Astrocyte (in vitro differentiated cells and primary cell): ENCODE results near the gene GREB1L. TPM values are rescaled to one million over a fixed set of nuclear protein-coding genes. Genes with fewer than 3 reads are reported as not detected.

ENCODE experiments used
- DNase-seq: peaks from one replicate; pipeline ENCODE4 v3.0.0-alpha.2; 2010; ENCODE audit warnings: low read depth
- FAIRE-seq: peaks from 2 replicates; lab custom pipeline; 2011; peaks lifted over from hg19 to GRCh38; lab: Jason Lieb, UNC
- H2AFZ ChIP-seq: 2 replicates; pipeline ENCODE4 v1.6.0; 2012; ENCODE audit warnings: low read depth, low read length, inconsistent platforms
- H3K27ac ChIP-seq: 2 replicates; pipeline ENCODE4 v1.5.1; 2011; ENCODE audit warnings: low read depth, low read length, inconsistent platforms
- H3K27me3 ChIP-seq: 2 replicates; pipeline ENCODE4 v1.6.0; 2011; ENCODE audit warnings: low read length, inconsistent platforms; ENCODE audit not compliant: insufficient read depth
- H3K36me3 ChIP-seq: 2 replicates; pipeline ENCODE4 v1.5.1; 2011; ENCODE audit warnings: low read length, inconsistent platforms; ENCODE audit not compliant: insufficient read depth
- H3K4me1 ChIP-seq: 2 replicates; pipeline ENCODE4 v1.5.1; 2011; ENCODE audit warnings: low read length, inconsistent platforms; ENCODE audit not compliant: insufficient read depth
- H3K4me2 ChIP-seq: 2 replicates; pipeline ENCODE4 v1.6.0; 2012; ENCODE audit warnings: low read length, inconsistent platforms
- H3K4me3 ChIP-seq: 2 replicates; pipeline ENCODE4 v1.5.1; 2011; ENCODE audit warnings: low read depth, mild to moderate bottlenecking, low read length, inconsistent platforms; ENCODE audit not compliant: insufficient read depth
- H3K79me2 ChIP-seq: 2 replicates; pipeline ENCODE4 v1.6.0; 2012; ENCODE audit warnings: mild to moderate bottlenecking, low read length, inconsistent platforms; ENCODE audit not compliant: insufficient read depth
- H3K9ac ChIP-seq: 2 replicates; pipeline ENCODE4 v1.6.0; 2012; ENCODE audit warnings: mild to moderate bottlenecking, low read length, inconsistent platforms
- H3K9me3 ChIP-seq: 2 replicates; pipeline ENCODE4 v1.5.1; 2012; ENCODE audit warnings: low read depth, mild to moderate bottlenecking, low read length, inconsistent platforms; ENCODE audit not compliant: insufficient read depth
- H4K20me1 ChIP-seq: 2 replicates; pipeline ENCODE4 v1.6.0; 2012; ENCODE audit warnings: low read length, inconsistent platforms; ENCODE audit not compliant: insufficient read depth
- H3K27ac Mint-ChIP-seq: one replicate; pipeline ENCODE4 v1.8.0; 2021; ENCODE audit warnings: mild to moderate bottlenecking, mixed read lengths; ENCODE audit not compliant: unreplicated experiment
- H3K27me3 Mint-ChIP-seq: one replicate; pipeline ENCODE4 v1.8.0; 2021; ENCODE audit warnings: low read depth, mixed read lengths; ENCODE audit not compliant: unreplicated experiment
- H3K36me3 Mint-ChIP-seq: one replicate; pipeline ENCODE4 v1.8.0; 2021; ENCODE audit warnings: low read depth, mixed read lengths; ENCODE audit not compliant: unreplicated experiment
- H3K4me1 Mint-ChIP-seq: one replicate; pipeline ENCODE4 v1.8.0; 2021; ENCODE audit warnings: low read depth, mixed read lengths; ENCODE audit not compliant: unreplicated experiment
- H3K4me3 Mint-ChIP-seq: one replicate; pipeline ENCODE4 v1.8.0; 2021; ENCODE audit warnings: mild to moderate bottlenecking, moderate library complexity, mixed read lengths; ENCODE audit not compliant: unreplicated experiment
- H3K9me3 Mint-ChIP-seq: one replicate; pipeline ENCODE4 v1.8.0; 2021; ENCODE audit warnings: mild to moderate bottlenecking, mixed read lengths; ENCODE audit not compliant: unreplicated experiment
- CTCF ChIP-seq: IDR thresholded peaks from 2 replicates; pipeline ENCODE4 v1.5.1; 2011; ENCODE audit warnings: low read depth, mild to moderate bottlenecking, inconsistent platforms, low read length, moderate library complexity; ENCODE audit not compliant: insufficient read depth
- EZH2 ChIP-seq: IDR thresholded peaks from 2 replicates; pipeline ENCODE4 v1.6.1; 2012; ENCODE audit warnings: mild to moderate bottlenecking, low read length, inconsistent platforms; ENCODE audit not compliant: insufficient read depth
- total RNA-seq: library from RNA; stranded (reverse); gene quantifications from 2 replicates; pipeline ENCODE4 v1.2.1, GENCODE V29; 2021

Gene GREB1L
- total RNA-seq, 1 donor from 2014 or later, result 16.2 TPM

GRCh38 chr18:21489119-21489750, 247.2 kb downstream of the GREB1L start:
- Histone ChIP-seq H2AFZ (no peak overlapping the region), H3K4me3 (no peak overlapping the region), H3K27ac (no peak overlapping the region), H3K79me2 (no peaks in the 10 kb centered on the region), H4K20me1 (no peaks in the 10 kb centered on the region), H3K36me3 (no peaks in the 10 kb centered on the region), H3K27me3 (no peaks in the 10 kb centered on the region), H3K4me1 (peaks cover 11% of the 10 kb centered on the region), H3K4me2 (no peak overlapping the region), H3K9me3 (no peaks in the 10 kb centered on the region), H3K9ac (no peak overlapping the region)
- no peaks in the 10 kb centered on the region for H3K36me3 Mint-ChIP-seq
- no peak for FAIRE-seq
- peak; percentile 62 for TF ChIP-seq CTCF
- TF ChIP-seq EZH2, result no peak
- no peaks in the 10 kb centered on the region for H3K9me3 Mint-ChIP-seq
- DNase-seq, result peak; percentile 12
- no peaks in the 10 kb centered on the region for H3K27me3 Mint-ChIP-seq
- peaks cover 15% of the 10 kb centered on the region for H3K4me1 Mint-ChIP-seq
- no peak overlapping the region for H3K27ac Mint-ChIP-seq
- no peak overlapping the region for H3K4me3 Mint-ChIP-seq

GRCh38 chr18:21489919-21490495, 248.0 kb downstream of the GREB1L start:
- TF ChIP-seq CTCF (no peak), EZH2 (no peak)
- H3K4me3 Mint-ChIP-seq, result no peak overlapping the region
- no peak overlapping the region for H3K4me3 ChIP-seq
- H3K9me3 Mint-ChIP-seq, result no peaks in the 10 kb centered on the region
- H4K20me1 ChIP-seq, result no peaks in the 10 kb centered on the region
- no peak overlapping the region for H2AFZ ChIP-seq
- peaks cover 12% of the 10 kb centered on the region for H3K4me1 Mint-ChIP-seq
- H3K27me3 Mint-ChIP-seq, result no peaks in the 10 kb centered on the region
- no peaks in the 10 kb centered on the region for H3K79me2 ChIP-seq
- no peaks in the 10 kb centered on the region for H3K36me3 Mint-ChIP-seq
- no peak for FAIRE-seq
- peaks cover 7% of the 10 kb centered on the region for H3K4me1 ChIP-seq
- no peak overlapping the region for H3K27ac ChIP-seq
- no peaks in the 10 kb centered on the region for H3K36me3 ChIP-seq
- no peaks in the 10 kb centered on the region for H3K27me3 ChIP-seq
- H3K27ac Mint-ChIP-seq, result no peak overlapping the region
- no peaks in the 10 kb centered on the region for H3K9me3 ChIP-seq
- no peak overlapping the region for H3K9ac ChIP-seq
- H3K4me2 ChIP-seq, result no peak overlapping the region
- no peak for DNase-seq

GRCh38 chr18:21490748-21491147, 248.7 kb downstream of the GREB1L start:
- Histone ChIP-seq H2AFZ (no peak overlapping the region), H3K27ac (no peak overlapping the region), H3K9me3 (no peaks in the 10 kb centered on the region), H3K27me3 (no peaks in the 10 kb centered on the region), H3K4me3 (no peak overlapping the region), H3K4me1 (peaks cover under 1% of the 10 kb centered on the region), H3K4me2 (no peak overlapping the region), H4K20me1 (no peaks in the 10 kb centered on the region), H3K36me3 (no peaks in the 10 kb centered on the region), H3K79me2 (no peaks in the 10 kb centered on the region), H3K9ac (no peak overlapping the region)
- FAIRE-seq, result no peak
- no peak for TF ChIP-seq EZH2
- TF ChIP-seq CTCF, result no peak
- no peak for DNase-seq
- Mint-ChIP-seq H3K4me1 (peaks cover 6% of the 10 kb centered on the region), H3K9me3 (no peaks in the 10 kb centered on the region), H3K36me3 (no peaks in the 10 kb centered on the region), H3K4me3 (no peak overlapping the region), H3K27ac (no peak overlapping the region), H3K27me3 (no peaks in the 10 kb centered on the region)
